HG03558 (cell line): ENCODE results near the gene HDAC5.

Experiments used
- ATAC-seq: cut with Tn5 transposase; IDR thresholded peaks from one replicate; pipeline ENCODE4 v1.9.1; 2021; ENCODE audit warnings: moderate number of reproducible peaks; ENCODE audit not compliant: unreplicated experiment; ENCODE audit errors: extremely low read depth

The HDAC5 gene

GRCh38 chr17:44093231-44093900, 30.1 kb downstream of the HDAC5 start:
- no peak for ATAC-seq

GRCh38 chr17:44092051-44092450, 31.4 kb downstream of the HDAC5 start:
- ATAC-seq = no peak

DNA sequence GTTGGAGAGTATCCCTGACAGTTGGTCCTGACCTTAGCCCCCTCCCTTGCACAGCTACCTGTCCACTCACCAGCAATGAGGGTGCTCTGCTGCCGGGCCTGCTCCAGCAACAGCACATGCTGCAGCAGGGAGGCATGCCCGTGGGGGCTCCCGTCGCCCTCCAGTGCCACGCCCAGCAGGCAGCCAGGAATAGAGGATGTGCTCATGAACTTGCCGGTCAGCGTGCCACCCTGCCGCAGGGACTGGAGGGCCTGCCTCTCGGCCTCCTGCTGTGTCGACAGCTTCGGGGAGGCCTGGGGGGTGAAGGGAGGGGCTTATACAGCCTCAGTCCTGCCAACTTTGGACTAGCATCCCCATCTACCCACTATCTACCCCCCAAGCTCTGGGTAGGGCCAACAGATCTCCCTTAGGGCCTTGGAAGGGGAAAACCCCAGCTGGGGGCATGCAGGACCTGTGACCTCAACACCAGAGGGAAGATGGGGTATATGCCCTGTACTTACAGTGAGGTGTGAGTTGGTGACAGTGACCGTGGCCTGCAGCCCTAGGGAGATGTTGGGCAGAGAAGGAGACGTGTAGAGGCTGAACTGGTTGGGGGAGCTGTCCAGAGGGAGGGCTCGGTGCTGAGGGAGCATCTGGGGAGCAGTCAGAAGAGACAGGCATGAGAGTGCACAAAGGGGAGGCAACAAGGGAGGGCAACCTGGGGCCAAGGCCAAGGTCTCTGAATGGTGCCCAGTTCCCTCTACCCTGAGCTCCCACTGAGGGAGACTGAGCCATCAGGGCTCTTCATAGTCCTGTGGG, 32.0 kb downstream of the HDAC5 start:
- no peak for ATAC-seq

- no peak for ATAC-seq
Observed at GRCh38 chr17:44088254-44088653, 35.2 kb downstream of the HDAC5 start.

DNA sequence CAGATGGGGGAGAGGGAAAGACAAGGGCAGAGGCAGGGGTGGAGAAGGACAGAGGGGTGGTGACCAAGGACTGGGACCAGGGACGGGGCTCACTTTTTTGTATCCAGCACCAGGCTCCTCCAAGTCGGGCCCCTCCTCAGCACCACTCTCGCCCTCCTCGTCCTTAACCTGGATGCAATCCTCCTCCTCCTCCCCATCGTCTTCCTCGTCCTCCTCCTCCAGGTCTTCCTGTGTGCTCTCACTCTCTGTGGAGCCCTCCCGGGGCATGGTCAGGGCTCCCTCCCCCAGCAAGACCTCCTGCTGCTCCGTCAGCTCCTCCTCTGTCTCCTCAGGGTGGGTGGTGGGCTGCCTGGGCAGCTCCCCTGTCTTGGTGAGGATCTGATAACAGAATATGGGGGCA, 36.1 kb downstream of the HDAC5 start:
- ATAC-seq = no peak

DNA sequence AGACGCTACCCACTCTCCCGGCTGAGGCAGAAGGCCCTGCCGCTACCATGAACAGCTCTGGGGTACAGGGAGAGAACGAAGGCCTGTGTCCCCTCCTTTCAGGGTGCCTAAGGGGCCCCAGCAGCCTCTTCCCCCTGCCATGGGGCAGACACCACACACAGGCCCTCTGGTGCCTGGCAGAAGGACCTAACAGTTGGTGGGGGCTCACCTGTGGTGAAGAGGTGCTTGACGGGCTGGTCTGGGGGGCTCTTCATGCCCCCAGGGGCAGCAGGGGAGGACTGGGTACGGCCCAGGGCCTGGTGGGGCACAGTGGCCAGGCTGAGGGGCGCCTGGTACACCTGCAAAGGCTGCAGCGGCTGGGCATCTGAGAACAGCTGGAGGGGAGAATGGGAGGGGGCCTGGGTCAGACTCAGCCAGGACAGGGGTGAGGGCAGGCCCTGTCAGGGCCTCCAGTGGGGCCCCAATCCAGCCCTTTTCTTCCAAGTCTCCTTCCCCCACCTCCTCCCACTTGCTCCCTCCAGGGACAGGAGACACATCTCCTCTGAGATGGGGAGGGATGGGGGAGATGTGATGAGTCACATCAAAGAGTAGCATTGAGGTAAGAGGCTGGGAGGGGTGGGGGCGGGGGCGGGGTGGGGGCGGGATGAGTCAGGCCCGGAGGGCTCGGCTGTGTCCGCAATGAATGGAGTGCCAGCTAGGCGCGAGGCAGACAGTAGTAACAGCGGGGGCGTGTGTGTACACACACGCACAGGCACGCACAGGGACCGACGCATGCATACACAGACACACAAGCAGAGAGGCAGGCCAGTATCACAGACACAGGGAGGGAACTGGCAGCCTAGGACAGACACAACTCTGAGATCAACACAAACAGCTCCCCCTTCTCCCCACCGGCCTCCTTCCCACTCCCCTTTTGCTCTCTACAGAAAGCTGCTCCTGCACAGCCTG, 36.8 kb downstream of the HDAC5 start:
- no peak for ATAC-seq

DNA sequence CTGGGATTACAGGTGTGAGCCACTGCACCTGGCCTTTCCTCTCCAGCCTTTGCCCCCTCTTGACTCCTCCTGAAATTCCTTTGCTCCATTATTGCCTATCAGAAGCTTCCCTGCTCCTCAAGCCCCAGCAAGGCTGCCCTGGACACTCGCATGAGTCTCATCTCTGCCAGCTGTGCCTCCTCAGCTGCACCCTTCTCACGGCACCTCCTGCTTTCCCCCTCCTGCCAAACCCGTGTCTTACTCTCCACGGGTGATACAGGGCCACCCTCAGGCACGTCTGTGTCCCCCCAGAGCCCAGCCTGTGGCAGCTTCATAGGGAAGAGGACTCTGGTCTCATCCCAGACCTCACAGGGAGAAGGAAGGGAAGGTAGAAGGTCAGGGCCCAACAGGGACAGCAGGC, 37.5 kb downstream of the HDAC5 start:
- ATAC-seq = no peak

DNA sequence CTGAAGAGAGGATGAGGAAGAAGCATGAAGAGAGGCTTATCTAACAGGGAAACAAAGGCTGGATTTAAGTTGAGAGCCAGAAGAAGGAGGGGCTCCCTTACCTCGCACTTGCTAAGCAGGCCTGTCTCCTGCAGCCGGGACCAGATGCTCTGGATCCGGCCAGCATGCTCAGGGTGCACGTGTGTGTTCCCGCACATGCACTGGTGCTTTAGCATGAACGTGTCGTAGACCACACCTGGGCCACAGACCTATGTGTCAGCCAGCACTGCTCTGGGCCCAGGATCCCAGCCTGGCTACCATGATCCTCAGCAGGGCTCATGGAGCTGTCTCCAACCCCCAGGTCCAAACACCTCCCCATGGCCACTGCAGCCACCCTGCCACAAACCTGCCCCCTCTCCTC, 38.5 kb downstream of the HDAC5 start:
- ATAC-seq = no peak

DNA sequence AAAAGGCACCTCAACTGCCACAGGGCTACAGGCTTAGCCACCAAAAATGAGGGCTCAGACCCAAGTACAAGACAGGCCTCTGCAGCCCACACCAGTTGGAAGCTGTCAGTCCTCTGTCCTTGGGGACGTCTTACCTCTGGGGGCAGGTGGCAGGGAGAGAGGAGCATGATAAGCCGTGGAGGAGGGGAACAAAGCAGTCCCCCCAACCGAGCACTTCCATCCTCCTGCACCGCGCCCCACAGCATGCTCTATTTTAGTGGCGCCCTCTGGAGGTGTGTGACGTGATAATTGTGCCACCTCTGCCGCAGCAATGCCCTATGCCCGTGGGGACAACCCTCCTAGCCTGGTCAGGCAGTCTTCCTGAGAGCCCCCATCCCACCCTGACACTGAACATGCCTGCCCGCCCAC, 39.3 kb downstream of the HDAC5 start:
- no peak for ATAC-seq

GRCh38 chr17:44083250-44083849, 40.1 kb downstream of the HDAC5 start:
- ATAC-seq = no peak

GRCh38 chr17:44082256-44082927, 41.0 kb downstream of the HDAC5 start:
- no peak for ATAC-seq

DNA sequence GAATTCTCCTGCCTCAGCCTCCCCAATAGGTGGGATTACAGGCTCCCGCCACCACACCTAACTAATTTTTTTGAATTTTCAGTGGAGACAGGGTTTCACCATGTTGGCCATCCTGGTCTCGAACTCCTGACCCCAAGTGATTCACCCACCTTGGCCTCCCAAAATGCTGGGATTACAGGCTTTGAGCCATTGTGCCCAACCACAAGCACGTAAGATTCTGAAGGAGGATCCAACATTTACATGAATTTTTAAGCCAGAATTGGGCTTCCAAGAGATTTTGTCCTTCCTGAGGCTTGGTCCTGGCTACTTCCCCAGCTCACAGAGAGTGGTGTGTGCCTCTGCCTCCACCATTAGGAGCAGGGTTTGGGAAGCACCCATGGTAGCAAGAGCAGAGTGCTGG, 41.8 kb downstream of the HDAC5 start:
- ATAC-seq = no peak

GRCh38 chr17:44079877-44080821, 43.3 kb downstream of the HDAC5 start:
- ATAC-seq = no peak

- no peak for ATAC-seq
Observed at GRCh38 chr17:44078412-44078811, 45.0 kb downstream of the HDAC5 start.

DNA sequence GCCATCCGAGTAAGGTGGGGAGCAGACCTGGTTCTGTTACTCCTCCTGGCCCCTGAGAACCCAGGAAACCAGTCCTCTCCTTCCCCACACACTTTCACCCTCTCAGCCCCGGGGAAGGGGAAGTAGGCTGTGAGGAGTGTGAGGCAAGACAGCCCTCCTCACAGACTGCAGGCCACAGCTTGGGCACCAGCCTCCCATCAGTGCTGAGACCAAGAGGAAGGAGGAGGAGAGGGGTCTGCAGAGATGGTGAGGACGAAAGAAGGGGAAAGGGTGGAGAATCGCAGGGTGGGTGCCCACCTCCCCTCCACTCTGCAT, 45.9 kb downstream of the HDAC5 start:
- ATAC-seq = no peak

DNA sequence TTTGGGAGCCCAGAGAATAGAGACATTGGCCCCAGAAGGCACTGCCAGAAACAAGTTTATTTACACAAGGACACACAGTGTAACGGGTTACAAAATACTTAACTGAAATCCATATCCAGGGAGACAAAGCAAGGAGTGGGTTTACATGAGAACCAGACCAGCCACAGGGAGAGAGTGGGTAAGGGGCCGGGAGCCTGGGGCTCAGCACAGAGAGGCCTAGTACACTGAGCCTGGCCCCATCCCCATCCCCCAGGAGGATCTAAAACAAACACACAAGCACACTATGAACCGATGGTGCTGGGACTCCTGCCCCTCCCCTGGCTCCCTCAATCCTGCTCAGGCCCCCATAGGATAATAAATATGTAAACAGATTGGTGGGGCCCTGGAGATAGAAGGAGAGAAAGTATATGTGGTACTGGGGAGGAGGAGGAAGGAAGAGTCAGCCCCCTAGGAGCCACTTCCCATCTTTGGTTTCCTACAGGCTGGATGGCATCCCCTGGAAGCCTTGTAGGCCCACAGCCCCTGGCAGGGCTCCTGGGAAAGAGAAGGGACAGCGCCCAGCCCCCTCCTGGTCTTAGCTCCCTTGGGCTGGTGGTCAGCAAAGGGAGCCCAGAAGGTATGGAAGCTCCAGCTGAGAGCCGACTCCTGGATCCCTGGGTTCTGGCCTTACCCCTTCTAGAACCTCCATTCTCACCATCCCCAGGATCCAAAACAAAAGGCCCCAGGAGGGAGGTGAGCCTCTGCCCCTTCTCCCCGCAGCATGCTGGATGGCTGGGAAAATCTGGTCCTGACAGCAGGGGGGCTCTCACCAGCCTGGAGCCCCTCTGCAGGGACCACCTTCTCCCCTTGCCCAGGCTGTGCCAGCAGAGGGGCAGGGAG, 46.5 kb downstream of the HDAC5 start:
- ATAC-seq = no peak

- no peak for ATAC-seq
Observed at GRCh38 chr17:44075598-44076293, 47.7 kb downstream of the HDAC5 start.
